Spleen (tissue), 11 donors: ENCODE measurements around the gene TOX3. TPM values are rescaled to one million over a fixed set of nuclear protein-coding genes. Genes with fewer than 3 reads are reported as not detected.

Experiments used
- DNase-seq: peaks from one replicate; pipeline ENCODE4 v3.0.0-alpha.2; 2020
- H3K27ac ChIP-seq, 8 donors: fragments of 200-600 bp; sonication (generic) in 7 of 8; 1 replicate in 4 of 8; 2 replicates in 4 of 8; pipeline versions ENCODE4 v1.5.0 to v1.8.0; 2016 to 2021; ENCODE audit warnings: inconsistent platforms in 4 of 8, mild to moderate bottlenecking in 4 of 8, moderate library complexity in 1 of 8
- H3K27me3 ChIP-seq, 7 donors: fragments of 200-600 bp; sonication (generic) in 6 of 7; replicated peaks in 1 of 7; 1 replicate in 4 of 7; 2 replicates in 3 of 7; pipeline versions ENCODE4 v1.5.0 to v1.8.0; 2016 to 2021; ENCODE audit warnings: inconsistent platforms in 3 of 7, mild to moderate bottlenecking in 1 of 7
- H3K36me3 ChIP-seq, 6 donors: fragments of 200-600 bp; sonication (generic) in 5 of 6; 1 replicate in 4 of 6; 2 replicates in 2 of 6; pipeline versions ENCODE4 v1.5.0 to v1.8.0; 2016 to 2021; ENCODE audit warnings: inconsistent platforms in 2 of 6
- H3K4me1 ChIP-seq, 6 donors: fragments of 200-600 bp; sonication (generic) in 5 of 6; 1 replicate in 3 of 6; 2 replicates in 3 of 6; pipeline versions ENCODE4 v1.5.0 to v1.8.0; 2016 to 2021; ENCODE audit warnings: inconsistent platforms in 3 of 6
- H3K4me3 ChIP-seq, 8 donors: fragments of 200-600 bp; sonication (generic) in 7 of 8; 1 replicate in 4 of 8; 2 replicates in 4 of 8; pipeline versions ENCODE4 v1.5.0 to v1.8.0; 2016 to 2021; ENCODE audit warnings: inconsistent platforms in 4 of 8, mild to moderate bottlenecking in 4 of 8, moderate library complexity in 2 of 8
- H3K9me3 ChIP-seq, 8 donors: fragments of 200-600 bp; sonication (generic) in 7 of 8; 1 replicate in 4 of 8; 2 replicates in 4 of 8; pipeline versions ENCODE4 v1.5.0 to v1.8.0; 2016 to 2021; ENCODE audit warnings: inconsistent platforms in 4 of 8
- POLR2A ChIP-seq, 3 donors: fragments of 450-650 bp; IDR thresholded peaks; one replicate each; pipeline ENCODE4 v1.5.1; 2017; ENCODE audit warnings: antibody characterized with exemption in 3 of 3, mild to moderate bottlenecking in 1 of 3
- POLR2AphosphoS5 ChIP-seq, 3 donors: sonication (generic); formaldehyde crosslinking; IDR thresholded peaks; one replicate each; pipeline ENCODE4 v1.5.1; 2017; ENCODE audit warnings: antibody characterized with exemption in 3 of 3
- WGBS, 5 donors: extraction: QIAGEN DNeasy Blood & Tissue Kit in 3 of 5; methylation state at CpG; one replicate each; pipeline versions ENCODE4 v1.1.5 to v1.1.7; 2013 to 2018; 5-methylcytosine and 5-hydroxymethylcytosine counted together
- intact Hi-C: fragments of 100-400 bp; cut with DNase I; formaldehyde crosslinking; loops from one replicate; pipeline ENCODE4 v1.15.0; 2023; ENCODE audit warnings: low total_unique reads
- polyA plus RNA-seq, 3 donors: library from polyadenylated mRNA; stranded (reverse); fragments of 200-250 nt; gene quantifications; one replicate each; pipeline ENCODE4 v1.2.1, GENCODE V29; 2013
- total RNA-seq, 7 donors: library from RNA; depleted of rRNA in 3 of 7; stranded (reverse); fragments of >200 nt in 3 of 7; fragmentation: NEBNext Ultra II Directional in 4 of 7; extraction: Animal tissue kit (Norgen Biotek cat#: 25700) in 4 of 7; gene quantifications; one replicate each; pipeline versions ENCODE4 v1.1.0 to v1.2.1, GENCODE V29; 2016 to 2021
- TF ChIP-seq, protein P1 (sequence below), 11 experiments: fragments of 200-600 bp in 7 of 11; fragments of 450-650 bp in 4 of 11; sonication (generic) in 4 of 11; IDR thresholded peaks in 8 of 11; conservative IDR thresholded peaks in 3 of 11; 1 replicate in 7 of 11; 2 replicates in 4 of 11; pipeline versions ENCODE4 v1.4.0 to v1.8.0; 2016 to 2021; ENCODE audit warnings: antibody characterized with exemption in 11 of 11, inconsistent platforms in 4 of 11, mild to moderate bottlenecking in 1 of 11
- donor health status: healthy with polysubstance abuse.
- donor health status: DM: no; HTN: no; CAD: no; lungs with moderate emphysema.
- donor health status: DM: no; HTN: no; CAD: no.
- donor health status: Bipolar disorder and iron deficiency.
- donor health status: healthy.
- donor health status: DM: no; HTN: no; CAD: no.
- donor health status: DM: yes; HTN: yes; CAD: no.

The TOX3 gene
- total and polyA plus RNA-seq, 10 donors, result 0.03 to 0.11 TPM; not detected in 8

DNA sequence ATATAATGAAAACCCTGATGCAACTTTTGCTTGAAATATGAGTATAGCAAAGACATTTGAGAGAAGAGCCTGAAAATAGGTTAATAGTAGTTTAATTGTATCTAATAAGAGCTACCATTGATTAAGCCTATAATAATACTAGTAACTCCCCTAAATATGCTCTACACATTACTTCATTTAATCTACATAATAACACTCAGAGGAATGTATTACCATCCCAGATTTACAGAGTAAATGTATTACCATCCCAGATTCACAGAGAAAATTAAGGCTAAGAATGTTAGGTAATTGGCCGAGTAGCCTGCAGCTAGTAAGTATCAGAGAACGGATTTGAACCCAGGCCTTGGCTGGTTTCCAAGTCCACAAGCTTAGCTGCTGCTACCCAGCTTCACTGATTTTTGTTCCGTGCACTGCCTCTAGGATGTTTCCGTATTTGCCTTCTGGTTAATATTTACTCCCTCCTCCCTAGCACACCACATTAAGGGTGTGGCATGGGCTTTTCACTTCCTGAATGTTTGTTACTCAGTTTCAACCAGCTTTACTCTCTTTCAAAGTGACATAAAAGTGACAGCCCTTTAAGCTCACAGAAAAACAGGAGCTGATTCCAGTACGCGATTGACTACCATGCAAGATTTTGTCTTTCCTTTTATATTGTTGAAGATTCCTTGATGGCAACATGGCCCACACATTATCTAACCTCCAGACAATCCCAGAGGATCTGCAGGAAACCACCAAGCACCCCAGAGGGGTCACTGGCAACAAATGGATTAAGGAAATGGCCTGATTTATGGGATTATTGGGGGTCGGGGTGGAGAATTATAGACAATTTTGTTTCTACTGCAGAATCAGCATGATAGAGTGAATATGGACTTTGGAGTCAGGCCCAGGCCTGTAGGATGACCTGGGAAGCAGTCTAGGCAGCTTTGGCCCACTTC, 26.7 kb upstream of the TOX3 start:
- H3K27me3 ChIP-seq, result no peaks in the 10 kb centered on the region
- H3K27ac ChIP-seq, result no peak overlapping the region
- no peak for DNase-seq
- H3K4me1 ChIP-seq, result no peaks in the 10 kb centered on the region
- no peak overlapping the region for H3K4me3 ChIP-seq
- H3K9me3 ChIP-seq, result peaks cover 0 to 8% (median 2%) of the 10 kb centered on the region in 8 donors
- no peaks in the 10 kb centered on the region for H3K36me3 ChIP-seq
- 76 to 86% (median 84%) methylated on average over 7 of the region's 7 CpGs for WGBS, 5 donors
- TF ChIP-seq POLR2AphosphoS5 (IDR thresholded peaks at IDR 0.05) (no peak), POLR2A (IDR thresholded peaks at IDR 0.05) (no peak)
- TF ChIP-seq, protein P1, sequence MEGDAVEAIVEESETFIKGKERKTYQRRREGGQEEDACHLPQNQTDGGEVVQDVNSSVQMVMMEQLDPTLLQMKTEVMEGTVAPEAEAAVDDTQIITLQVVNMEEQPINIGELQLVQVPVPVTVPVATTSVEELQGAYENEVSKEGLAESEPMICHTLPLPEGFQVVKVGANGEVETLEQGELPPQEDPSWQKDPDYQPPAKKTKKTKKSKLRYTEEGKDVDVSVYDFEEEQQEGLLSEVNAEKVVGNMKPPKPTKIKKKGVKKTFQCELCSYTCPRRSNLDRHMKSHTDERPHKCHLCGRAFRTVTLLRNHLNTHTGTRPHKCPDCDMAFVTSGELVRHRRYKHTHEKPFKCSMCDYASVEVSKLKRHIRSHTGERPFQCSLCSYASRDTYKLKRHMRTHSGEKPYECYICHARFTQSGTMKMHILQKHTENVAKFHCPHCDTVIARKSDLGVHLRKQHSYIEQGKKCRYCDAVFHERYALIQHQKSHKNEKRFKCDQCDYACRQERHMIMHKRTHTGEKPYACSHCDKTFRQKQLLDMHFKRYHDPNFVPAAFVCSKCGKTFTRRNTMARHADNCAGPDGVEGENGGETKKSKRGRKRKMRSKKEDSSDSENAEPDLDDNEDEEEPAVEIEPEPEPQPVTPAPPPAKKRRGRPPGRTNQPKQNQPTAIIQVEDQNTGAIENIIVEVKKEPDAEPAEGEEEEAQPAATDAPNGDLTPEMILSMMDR (IDR thresholded peaks at IDR 0.05 in 8 of 11, conservative IDR thresholded peaks at IDR 0.05 in 3 of 11), result no peak
- intact Hi-C loops, result no loop called here

DNA sequence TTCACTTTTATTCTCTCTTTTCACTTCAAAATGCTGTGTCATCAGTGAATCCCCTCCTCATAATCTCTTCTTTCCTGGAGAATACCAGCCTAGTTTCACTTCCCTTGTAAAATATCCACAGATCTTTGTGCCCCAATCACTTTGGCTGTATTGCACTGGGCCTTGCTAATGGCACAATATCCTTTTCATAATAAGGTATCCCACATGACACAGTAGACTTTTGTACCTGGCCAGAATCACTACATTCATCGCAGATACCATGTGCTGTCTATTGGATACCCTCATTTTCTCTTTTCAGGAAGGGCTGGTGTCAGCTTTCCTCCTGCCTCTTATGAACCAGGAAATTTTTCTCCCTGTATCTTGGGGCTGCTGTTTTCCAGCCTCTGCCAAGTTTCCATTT, 25.7 kb upstream of the TOX3 start:
- H3K27ac ChIP-seq, result no peak overlapping the region
- H3K4me3 ChIP-seq, result no peak overlapping the region
- 92 to 100% (median 94%) methylated on average over 1 of the region's 1 CpG for WGBS, 5 donors
- TF ChIP-seq POLR2AphosphoS5 (IDR thresholded peaks at IDR 0.05) (no peak), POLR2A (IDR thresholded peaks at IDR 0.05) (no peak)
- TF ChIP-seq, protein P1 (IDR thresholded peaks at IDR 0.05 in 8 of 11, conservative IDR thresholded peaks at IDR 0.05 in 3 of 11), result no peak
- H3K9me3 ChIP-seq, result peaks cover 0 to 8% (median 2%) of the 10 kb centered on the region in 8 donors
- no peaks in the 10 kb centered on the region for H3K4me1 ChIP-seq
- no peaks in the 10 kb centered on the region for H3K27me3 ChIP-seq
- intact Hi-C loops, result no loop called here
- H3K36me3 ChIP-seq, result no peaks in the 10 kb centered on the region
- DNase-seq, result no peak

DNA sequence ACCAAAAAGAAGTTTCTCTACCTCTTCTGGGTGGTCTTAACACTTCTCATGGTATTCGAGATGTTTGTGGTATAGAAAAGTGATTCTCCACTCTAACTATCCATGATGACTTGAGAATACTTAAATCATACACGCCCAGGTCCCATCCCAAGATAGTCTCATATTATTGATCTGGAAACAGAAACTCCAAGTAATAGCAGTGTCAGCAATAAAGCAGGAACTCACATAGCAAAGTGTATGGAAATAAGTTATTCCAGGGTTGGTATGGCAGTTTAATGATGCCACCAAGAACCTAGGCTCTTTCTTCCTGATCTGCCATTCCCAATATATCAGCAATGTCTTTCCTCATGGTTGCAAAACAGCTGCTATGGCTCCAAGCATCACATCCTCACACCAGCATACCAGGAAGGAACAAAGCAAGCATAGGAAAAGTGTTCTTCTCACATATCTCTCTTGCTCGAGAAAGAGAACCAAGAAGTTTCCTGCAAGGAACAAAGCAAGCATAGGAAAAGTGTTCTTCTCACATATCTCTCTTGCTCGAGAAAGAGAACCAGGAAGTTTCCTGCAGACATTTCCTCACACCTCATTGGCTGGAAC, 23.6 kb upstream of the TOX3 start:
- no peak for TF ChIP-seq POLR2A (IDR thresholded peaks at IDR 0.05)
- TF ChIP-seq, protein P1 (IDR thresholded peaks at IDR 0.05 in 8 of 11, conservative IDR thresholded peaks at IDR 0.05 in 3 of 11), result no peak
- TF ChIP-seq POLR2AphosphoS5 (IDR thresholded peaks at IDR 0.05), result no peak
- intact Hi-C loops, result no loop called here
- Histone ChIP-seq H3K4me3 (no peak overlapping the region), H3K9me3 (peaks cover 0 to 8% (median 2%) of the 10 kb centered on the region in 8 donors), H3K27ac (no peak overlapping the region), H3K4me1 (no peaks in the 10 kb centered on the region), H3K27me3 (peaks cover 0 to 5% (median 0%) of the 10 kb centered on the region in 7 donors), H3K36me3 (no peaks in the 10 kb centered on the region)
- DNase-seq, result no peak
- 71 to 83% (median 76%) methylated on average over 4 of the region's 4 CpGs for WGBS, 5 donors

DNA sequence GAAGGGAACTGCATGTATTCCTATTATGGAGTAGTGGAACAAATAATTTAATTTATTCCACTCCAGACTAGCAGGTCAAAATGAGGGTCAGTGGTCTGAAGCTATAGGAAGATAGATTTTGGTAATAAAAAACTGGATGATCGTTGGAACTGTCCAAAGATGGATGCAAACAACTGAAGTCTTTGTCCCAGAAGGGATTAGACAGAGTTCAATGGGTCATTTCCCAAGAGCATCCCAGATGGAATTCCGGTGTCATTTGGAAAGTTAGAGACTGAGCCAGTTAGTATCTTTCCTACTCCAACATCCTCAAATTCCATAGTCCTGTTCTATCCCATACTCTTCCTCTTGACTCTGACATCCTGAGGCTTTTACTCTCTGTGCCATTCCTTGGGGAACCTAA, 22.8 kb upstream of the TOX3 start:
- H3K4me3 ChIP-seq, result no peak overlapping the region
- H3K9me3 ChIP-seq, result peaks cover 0 to 8% (median 2%) of the 10 kb centered on the region in 8 donors
- 72 to 82% (median 79%) methylated on average over 2 of the region's 2 CpGs for WGBS, 5 donors
- H3K4me1 ChIP-seq, result no peaks in the 10 kb centered on the region
- intact Hi-C loops, result no loop called here
- TF ChIP-seq POLR2AphosphoS5 (IDR thresholded peaks at IDR 0.05) (no peak), POLR2A (IDR thresholded peaks at IDR 0.05) (no peak)
- TF ChIP-seq, protein P1 (IDR thresholded peaks at IDR 0.05 in 8 of 11, conservative IDR thresholded peaks at IDR 0.05 in 3 of 11), result no peak
- no peaks in the 10 kb centered on the region for H3K36me3 ChIP-seq
- H3K27me3 ChIP-seq, result peaks cover 0 to 5% (median 0%) of the 10 kb centered on the region in 7 donors
- no peak overlapping the region for H3K27ac ChIP-seq
- no peak for DNase-seq
